RCC 7860 (cell line): ENCODE measurements around the gene SPARC.
"Not testable (repeated sequence)": the region's sequence is repeated elsewhere in the genome, so short reads cannot be mapped to it uniquely, and the experiment has no call there.

Experiments used
- DNase-seq: peaks from one replicate; pipeline ENCODE4 v3.0.0-alpha.2; 2015; ENCODE audit warnings: low spot score
- FAIRE-seq: peaks from 2 replicates; lab custom pipeline; 2012; peaks lifted over from hg19 to GRCh38; lab: Jason Lieb, UNC

SPARC gene

GRCh38 chr5:151703227-151703626 lies 16.5 kb upstream of the SPARC start:
- DNase-seq: no peak
- no peak for FAIRE-seq

DNA sequence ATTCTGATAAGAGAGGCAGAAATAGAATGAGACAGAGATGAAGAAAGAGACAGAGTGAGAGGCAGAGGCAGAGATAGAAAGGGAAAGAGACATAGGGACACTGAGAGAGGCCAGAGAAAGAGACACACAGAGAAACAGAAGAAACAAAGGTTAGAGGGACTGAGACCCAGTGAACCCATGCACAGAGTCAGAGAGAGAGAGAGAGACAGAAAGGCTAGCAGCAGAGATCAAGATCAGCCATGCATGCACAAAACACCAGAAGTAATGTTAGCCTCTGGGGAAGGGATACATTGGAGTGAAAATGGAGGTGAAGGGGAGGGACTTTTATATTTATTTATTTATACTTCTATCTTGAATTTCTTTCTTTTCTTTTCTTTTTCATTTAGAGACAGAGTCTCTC lies 14.1 kb upstream of the SPARC start:
- DNase-seq (peak; percentile 64), FAIRE-seq (peak; percentile 89)

DNA sequence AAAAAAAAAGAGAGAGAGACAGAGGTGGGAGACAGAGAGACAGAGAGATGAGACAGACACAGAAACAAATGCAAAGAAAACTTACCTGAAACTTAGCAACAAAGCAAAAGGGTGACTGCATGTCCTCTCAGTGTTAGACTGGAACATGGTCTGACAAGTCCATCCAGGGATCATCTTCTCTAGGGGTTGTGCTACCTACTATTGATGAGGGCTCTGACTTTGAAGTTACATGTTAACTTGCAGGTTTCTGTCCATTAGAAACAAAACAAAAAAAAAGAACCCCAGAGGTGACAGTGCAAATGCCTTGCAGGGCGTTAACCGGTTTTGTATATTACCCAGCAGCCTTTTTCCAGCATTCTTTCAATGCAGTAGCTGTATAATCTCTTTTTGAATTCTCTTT lies 13.6 kb upstream of the SPARC start:
- no peak for DNase-seq
- no peak for FAIRE-seq

DNA sequence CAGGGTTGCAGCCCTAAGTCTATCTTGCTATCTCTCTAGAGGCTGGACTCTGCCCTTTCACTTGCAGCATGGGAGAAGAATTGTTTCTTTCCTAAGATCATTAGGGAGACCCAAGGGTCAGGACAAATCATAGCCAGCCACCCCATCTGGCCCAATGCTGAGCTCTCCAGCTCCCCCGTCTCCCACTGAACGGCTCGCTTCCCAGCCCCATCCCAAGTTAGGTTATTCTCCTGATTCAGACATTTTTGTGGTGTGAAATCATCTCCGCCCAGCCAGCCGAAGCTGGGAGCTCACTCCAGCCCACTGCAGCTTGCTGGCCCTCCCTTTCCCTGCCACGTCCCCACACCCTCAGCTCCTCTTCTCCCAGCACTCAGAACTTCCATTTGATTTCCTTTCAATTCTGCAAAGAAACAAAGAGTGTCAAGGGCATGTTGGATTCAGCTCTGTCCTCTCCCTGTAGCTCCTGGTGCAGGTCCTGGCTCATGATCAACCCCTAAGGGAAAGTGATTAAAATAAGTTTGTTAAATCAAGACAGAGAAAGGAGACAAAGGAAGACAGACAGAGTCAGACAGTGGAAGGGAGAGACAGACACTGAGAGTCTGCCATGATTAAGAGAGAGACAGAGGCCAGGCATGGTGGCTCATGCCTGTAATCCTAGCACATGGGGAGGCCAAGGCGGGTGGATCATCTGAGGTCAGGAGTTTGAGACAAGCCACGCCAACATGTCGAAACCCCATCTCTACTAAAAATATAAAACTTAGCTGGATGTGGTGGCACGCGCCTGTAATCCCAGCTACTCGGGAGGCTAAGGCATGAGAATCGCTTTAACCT lies 12.6 kb upstream of the SPARC start:
- peak; percentile 94 for DNase-seq
- peak; percentile 96 for FAIRE-seq

DNA sequence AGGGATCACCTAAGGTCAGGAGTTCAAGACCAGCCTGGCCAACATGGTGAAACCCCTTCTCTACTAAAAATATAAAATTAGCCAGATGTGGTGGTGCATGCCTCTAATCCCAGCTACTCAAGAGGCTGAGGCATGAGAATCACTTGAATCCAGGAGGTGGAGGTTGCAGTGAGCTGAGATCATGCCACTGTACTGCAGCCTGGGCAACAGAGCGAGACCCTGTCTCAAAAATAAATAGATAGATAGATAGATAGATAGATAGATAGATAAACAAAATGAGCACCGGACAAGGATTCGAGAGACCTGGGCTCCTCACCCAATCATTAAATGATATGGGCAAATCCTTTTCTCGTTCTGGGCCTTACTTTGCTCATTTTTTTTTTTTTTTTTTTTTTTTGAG lies 11.4 kb upstream of the SPARC start:
- not testable (repeated sequence) for FAIRE-seq, DNase-seq

- no peak for FAIRE-seq
- DNase-seq: no peak
Observed at GRCh38 chr5:151697452-151697851, 10.7 kb upstream of the SPARC start.

DNA sequence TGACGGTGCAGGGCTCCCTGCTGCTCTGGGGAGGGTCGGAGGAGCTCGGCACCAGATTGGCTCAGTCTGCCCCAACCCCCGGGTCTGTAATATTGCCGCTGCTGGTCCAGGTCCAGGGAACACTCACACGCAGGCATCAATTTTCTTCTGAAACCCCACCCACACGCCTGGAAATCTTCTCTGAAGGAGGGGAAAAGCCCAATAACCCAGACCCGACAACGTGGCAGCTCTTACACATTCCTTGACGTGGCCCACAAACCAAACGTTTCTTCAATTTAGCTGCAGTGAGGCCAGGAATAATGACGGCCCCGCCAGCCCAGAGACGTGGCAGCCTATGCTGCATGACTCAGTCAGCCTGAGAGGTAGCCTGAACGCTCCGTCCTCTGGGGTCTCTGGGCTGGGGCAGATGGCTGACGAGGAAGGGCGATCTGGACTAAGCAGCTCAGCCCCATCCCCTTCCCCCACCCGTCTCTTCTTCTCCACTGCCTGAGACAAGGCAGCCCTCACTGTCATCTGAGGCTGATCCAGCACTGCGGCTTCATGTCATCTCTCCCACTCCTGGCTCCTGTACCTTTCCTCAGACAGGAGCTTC lies 9.9 kb upstream of the SPARC start:
- FAIRE-seq: no peak
- no peak for DNase-seq

- FAIRE-seq: no peak
- no peak for DNase-seq
Observed at GRCh38 chr5:151695464-151695863, 8.7 kb upstream of the SPARC start.

- DNase-seq (no peak), FAIRE-seq (no peak)
Observed at GRCh38 chr5:151694035-151694485, 7.3 kb upstream of the SPARC start.

DNA sequence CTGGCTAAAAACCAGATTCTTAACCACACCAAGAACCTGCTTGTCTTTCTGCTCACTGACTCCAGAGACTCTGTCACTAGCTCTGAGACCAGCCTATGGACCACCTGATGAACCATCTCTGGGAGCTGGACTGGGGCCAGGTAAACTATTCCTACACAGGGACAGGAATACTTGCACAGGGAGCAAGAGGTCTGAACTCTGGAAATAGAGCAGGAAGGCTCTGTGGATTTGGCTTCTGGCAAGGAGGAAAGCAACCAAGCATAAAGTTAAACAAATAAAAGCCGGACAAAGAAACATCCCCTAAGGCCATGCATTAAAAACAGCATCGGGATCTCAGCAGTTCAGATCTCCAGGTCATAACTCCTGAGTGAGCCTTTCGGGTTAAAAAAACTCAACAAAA lies 5.6 kb upstream of the SPARC start:
- peak; percentile 29 for FAIRE-seq
- peak; percentile 20 for DNase-seq

- FAIRE-seq (no peak), DNase-seq (peak; percentile 34)
Observed at GRCh38 chr5:151691706-151692105, 5.0 kb upstream of the SPARC start.

- not testable (repeated sequence) for DNase-seq, FAIRE-seq
Observed at GRCh38 chr5:151689591-151689990, 2.9 kb upstream of the SPARC start.

DNA sequence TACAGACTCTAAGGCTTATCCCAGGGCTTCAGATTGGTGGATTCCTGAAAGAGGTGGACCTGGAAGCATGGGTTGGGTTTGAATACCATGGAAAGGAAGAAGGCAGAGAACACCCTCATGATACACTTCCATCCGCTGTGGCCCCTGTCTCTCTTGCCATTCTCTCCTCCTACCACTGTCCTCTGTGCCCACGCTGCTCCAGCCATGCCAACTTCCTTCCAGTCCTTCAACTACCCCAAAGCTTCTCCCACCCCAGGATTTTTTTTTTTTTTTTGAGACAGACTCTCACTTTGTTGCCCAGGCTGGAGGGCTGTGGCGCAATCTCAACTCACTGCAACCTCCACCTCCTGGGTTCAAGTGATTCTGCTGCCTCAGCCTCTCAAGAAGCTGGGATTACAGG lies 1.7 kb upstream of the SPARC start:
- DNase-seq: no peak
- no peak for FAIRE-seq

- FAIRE-seq (no peak), DNase-seq (no peak)
Observed at GRCh38 chr5:151685749-151686673, 704 bp downstream of the SPARC start.

GRCh38 chr5:151684690-151685361 lies 1.9 kb downstream of the SPARC start:
- DNase-seq (peak; percentile 78), FAIRE-seq (no peak)

DNA sequence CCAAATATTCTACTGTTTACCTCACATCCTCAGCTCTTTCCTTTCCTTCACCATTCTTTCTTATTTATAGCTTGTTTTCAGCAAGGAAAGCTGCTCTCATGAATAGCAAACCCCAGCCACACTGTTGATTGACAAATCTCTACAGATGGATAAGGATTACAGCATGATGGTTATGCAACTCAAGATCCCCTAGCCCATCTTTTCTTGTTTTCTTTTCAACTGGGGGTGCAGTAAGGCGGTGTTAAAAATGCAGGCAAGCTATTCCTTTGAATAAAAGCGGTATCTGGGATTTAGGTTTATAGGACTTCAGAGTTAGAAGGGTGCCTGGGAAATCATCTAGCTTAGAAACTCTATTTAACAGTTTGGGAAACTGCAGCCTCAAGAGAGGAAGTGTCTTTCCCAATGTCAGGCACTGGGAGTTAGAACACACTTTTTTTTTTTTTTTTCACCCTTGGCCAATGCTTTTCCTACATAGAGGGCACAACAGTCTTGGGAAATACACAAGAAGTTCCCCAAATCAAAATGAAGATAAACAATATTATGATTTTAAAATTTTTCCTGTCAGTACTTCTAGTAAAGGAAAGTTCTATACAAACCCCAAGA lies 2.6 kb downstream of the SPARC start:
- no peak for DNase-seq
- FAIRE-seq: no peak

- no peak for DNase-seq
- no peak for FAIRE-seq
Observed at GRCh38 chr5:151683444-151683843, 3.3 kb downstream of the SPARC start.

DNA sequence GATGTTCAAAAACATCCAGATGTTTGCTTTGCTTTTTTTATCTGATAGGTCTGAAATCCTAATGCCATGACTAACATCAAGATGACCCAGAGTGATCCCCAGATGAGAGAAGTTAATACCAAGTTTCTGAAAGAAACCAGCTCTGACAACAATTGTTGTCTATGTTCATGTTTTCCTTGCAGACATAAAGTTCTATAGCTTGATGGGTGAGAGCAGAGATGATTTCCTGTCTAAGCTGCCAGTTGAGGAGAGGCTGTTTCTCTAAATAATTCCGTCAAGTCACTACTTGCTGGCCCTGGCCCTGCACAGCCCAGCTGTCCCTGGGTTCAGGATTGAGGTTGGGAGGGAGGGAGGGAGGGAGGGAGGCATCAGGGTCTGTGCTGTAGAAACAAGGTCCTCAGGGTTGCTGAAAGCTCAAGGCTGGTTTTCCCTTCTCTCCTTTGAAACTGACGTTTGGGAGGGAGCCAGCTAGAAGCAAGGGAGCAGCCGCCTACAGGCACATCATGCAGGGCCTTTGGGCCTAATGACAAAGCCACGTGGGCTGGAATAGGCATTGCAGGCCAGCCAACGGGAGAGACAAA lies 3.9 kb downstream of the SPARC start:
- FAIRE-seq (no peak), DNase-seq (no peak)

DNA sequence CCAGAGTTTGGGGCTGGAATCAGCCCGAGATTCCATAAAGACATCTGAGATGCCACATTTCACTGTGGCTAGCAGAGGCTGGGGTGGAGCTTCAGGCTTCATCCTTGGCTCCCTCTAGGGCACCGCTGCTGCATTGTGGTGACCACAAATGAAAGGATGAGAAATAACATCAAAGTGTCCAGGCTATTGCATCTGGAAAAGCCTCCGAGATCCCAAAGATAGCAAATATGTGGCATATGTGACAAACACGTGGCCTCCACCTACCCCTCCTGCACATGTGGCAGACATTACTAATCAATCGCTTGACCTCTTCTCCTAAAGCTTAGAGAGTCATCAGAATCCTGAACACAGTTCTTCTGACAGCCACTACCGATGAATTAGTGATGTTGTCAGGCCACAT lies 4.5 kb downstream of the SPARC start:
- DNase-seq: no peak
- FAIRE-seq: no peak

DNA sequence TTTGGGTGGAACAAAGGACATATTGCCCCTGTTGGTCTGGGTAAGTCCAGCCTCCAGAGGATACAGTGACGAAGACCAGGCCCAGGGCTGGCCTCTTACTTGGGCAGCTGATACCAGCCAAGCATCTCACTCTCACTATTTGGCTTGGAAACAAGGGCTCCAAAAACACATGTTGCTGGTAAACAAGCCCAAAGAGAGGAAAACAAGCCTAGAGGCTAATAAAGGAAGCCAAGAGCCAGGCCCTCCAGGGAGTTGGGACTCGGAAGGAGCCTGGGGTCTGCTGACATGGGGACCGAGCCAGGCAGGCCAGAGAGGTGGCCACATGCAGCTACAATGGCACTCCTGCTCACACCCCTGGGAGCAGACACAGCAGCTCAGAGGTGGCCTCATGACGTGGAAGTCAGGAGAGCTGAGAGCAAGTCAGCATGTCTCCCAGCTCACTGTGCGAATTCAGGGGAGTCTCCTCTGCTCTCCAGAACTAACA lies 5.7 kb downstream of the SPARC start:
- DNase-seq (no peak), FAIRE-seq (no peak)
